ENCODE results near the gene FAM234B. TPM values are rescaled to one million over a fixed set of nuclear protein-coding genes. Genes with fewer than 3 reads are reported as not detected.
"Not testable (repeated sequence)": the region's sequence is repeated elsewhere in the genome, so short reads cannot be mapped to it uniquely, and the experiment has no call there.

FAM234B gene
- total RNA-seq, 1 donor from 2014 or later, result 16.3 TPM

GRCh38 chr12:13079440-13079906 is 35.3 kb downstream of the FAM234B start:
- Mint-ChIP-seq H3K27ac (ENCODE audit: unreplicated experiment) (no peak overlapping the region), H3K36me3 (ENCODE audit: low read depth) (peaks cover 34% of the 10 kb centered on the region), H3K27me3 (ENCODE audit: low read depth) (no peaks in the 10 kb centered on the region), H3K4me3 (no peak overlapping the region), H3K9me3 (no peaks in the 10 kb centered on the region), H3K4me1 (peaks cover 4% of the 10 kb centered on the region)
- DNase-seq (ENCODE audit: low read depth, low spot score), result no peak
- peak; percentile 42 for TF ChIP-seq CTCF (conservative IDR thresholded peaks at IDR 0.05)

GRCh38 chr12:13080266-13080665 is 36.1 kb downstream of the FAM234B start:
- Mint-ChIP-seq H3K36me3 (ENCODE audit: low read depth) (peaks cover 39% of the 10 kb centered on the region), H3K9me3 (no peaks in the 10 kb centered on the region), H3K4me1 (peaks cover 4% of the 10 kb centered on the region), H3K27ac (ENCODE audit: unreplicated experiment) (no peak overlapping the region), H3K27me3 (ENCODE audit: low read depth) (no peaks in the 10 kb centered on the region), H3K4me3 (no peak overlapping the region)
- TF ChIP-seq CTCF (conservative IDR thresholded peaks at IDR 0.05), result no peak
- no peak for DNase-seq (ENCODE audit: low read depth, low spot score)

- no peak for TF ChIP-seq CTCF (conservative IDR thresholded peaks at IDR 0.05)
- Mint-ChIP-seq H3K9me3 (no peaks in the 10 kb centered on the region), H3K27me3 (ENCODE audit: low read depth) (no peaks in the 10 kb centered on the region), H3K4me1 (peaks cover 4% of the 10 kb centered on the region), H3K36me3 (ENCODE audit: low read depth) (peaks cover 36% of the 10 kb centered on the region), H3K27ac (ENCODE audit: unreplicated experiment) (no peak overlapping the region), H3K4me3 (no peak overlapping the region)
- DNase-seq (ENCODE audit: low read depth, low spot score), result no peak
Measured at GRCh38 chr12:13082861-13083260, 38.7 kb downstream of the FAM234B start.

- H3K4me3 Mint-ChIP-seq; H3K9me3 Mint-ChIP-seq; H3K27ac Mint-ChIP-seq (ENCODE audit: unreplicated experiment); DNase-seq (ENCODE audit: low read depth, low spot score); H3K27me3 Mint-ChIP-seq (ENCODE audit: low read depth): not testable (repeated sequence)
- Mint-ChIP-seq H3K4me1 (peaks cover 12% of the 10 kb centered on the region), H3K36me3 (ENCODE audit: low read depth) (peaks cover 36% of the 10 kb centered on the region)
Measured at GRCh38 chr12:13083638-13084037, 39.5 kb downstream of the FAM234B start.

- DNase-seq (ENCODE audit: low read depth, low spot score), result no peak
- TF ChIP-seq CTCF (conservative IDR thresholded peaks at IDR 0.05), result no peak
- H3K9me3 Mint-ChIP-seq, result no peaks in the 10 kb centered on the region
- H3K36me3 Mint-ChIP-seq (ENCODE audit: low read depth), result peaks cover 27% of the 10 kb centered on the region
- no peak overlapping the region for H3K4me3 Mint-ChIP-seq
- peaks cover 11% of the 10 kb centered on the region for H3K4me1 Mint-ChIP-seq
- H3K27ac Mint-ChIP-seq (ENCODE audit: unreplicated experiment), result no peak overlapping the region
- H3K27me3 Mint-ChIP-seq (ENCODE audit: low read depth), result peaks cover 2% of the 10 kb centered on the region
Measured at GRCh38 chr12:13084898-13085640, 40.9 kb downstream of the FAM234B start.

- Mint-ChIP-seq H3K4me1 (peaks cover 11% of the 10 kb centered on the region), H3K27me3 (ENCODE audit: low read depth) (peaks cover 2% of the 10 kb centered on the region), H3K4me3 (no peak overlapping the region), H3K27ac (ENCODE audit: unreplicated experiment) (no peak overlapping the region), H3K9me3 (no peaks in the 10 kb centered on the region), H3K36me3 (ENCODE audit: low read depth) (peaks cover 17% of the 10 kb centered on the region)
- TF ChIP-seq CTCF (conservative IDR thresholded peaks at IDR 0.05), result no peak
- DNase-seq (ENCODE audit: low read depth, low spot score), result no peak
Measured at GRCh38 chr12:13085968-13086686, 41.9 kb downstream of the FAM234B start.
